Stimulated activated CD8-positive, alpha-beta memory T cell treated with anti-CD3 and anti-CD28 coated beads, Interleukin-12 subunit alpha, Interleukin-12 subunit beta, amount 100 ng/mL, for 24 hours (primary cell): ENCODE results near the gene ZNF512B.
"Not testable (repeated sequence)": the region's sequence is repeated elsewhere in the genome, so short reads cannot be mapped to it uniquely, and the experiment has no call there.

ENCODE experiments used
- DNase-seq: peaks from one replicate; pipeline ENCODE4 v3.0.0-alpha.2; 2020; ENCODE audit errors: extremely low read depth

Gene ZNF512B

DNA sequence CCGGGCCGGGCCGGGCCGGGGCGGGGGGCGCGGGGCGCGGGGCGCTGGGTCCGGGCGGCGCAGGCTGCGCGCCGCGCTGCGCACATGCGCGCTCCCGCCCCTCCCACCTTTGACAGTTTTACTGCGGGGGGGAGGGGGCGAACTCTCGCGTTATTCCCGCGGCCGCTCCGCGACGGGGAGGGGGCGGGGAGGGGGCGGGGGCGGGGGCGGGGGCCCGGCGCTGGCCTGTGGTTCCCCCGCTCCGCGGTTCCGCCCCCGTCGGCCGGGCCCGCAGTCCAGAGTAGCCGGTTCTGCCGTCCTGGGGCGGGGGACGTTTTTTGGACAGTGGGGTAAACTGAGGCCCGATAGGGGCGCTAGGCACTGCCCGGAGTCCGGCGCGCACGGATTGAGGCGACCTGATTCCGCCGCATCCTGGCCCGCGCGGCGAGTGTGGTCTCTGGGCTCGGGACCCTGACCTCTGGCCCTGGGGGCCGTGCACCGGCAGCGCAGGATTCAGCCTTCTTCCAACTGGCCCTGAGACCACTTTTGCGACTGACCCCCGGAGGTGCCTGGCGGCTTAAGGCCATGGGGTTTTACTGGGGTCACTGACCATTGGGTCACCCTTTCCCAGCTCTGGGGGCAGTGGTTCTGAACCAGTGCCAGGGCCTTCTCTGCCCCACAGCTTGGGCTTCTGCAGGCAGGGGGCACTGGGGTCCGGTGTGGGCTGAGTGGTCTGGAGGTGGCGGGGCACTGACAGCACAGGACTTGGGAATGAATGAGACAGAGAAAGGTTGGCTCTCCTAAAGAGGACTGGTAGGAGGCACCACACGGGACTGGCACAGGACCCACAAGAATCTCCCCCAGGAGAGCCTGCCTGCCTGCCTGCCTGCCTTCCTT is at the start of gene ZNF512B:
TSS of gene ZNF512B (minus strand) at position 93 of the 876 bp plus-strand sequence. CDS start 1,980 bp downstream, outside the sequence.
- no peak for DNase-seq

DNA sequence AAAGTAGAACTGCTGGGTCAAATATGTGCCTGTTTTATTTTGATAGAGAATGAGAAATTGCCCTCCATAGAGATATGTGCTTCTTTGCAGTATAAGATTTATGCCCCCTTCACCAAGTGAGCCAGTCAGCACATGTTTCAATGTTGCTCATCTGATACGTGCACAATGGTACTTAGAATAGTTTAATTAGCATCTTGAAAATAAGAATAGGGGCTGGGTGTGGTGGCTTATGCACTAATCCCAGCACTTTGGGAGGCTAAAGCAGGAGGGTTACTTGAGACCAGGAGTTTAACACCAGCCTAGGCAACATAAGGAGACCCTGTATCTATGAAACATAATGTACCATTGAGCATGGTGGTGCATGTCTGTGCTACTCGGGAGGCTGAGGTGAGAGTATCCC is 45.9 kb upstream of the ZNF512B start:
- DNase-seq = no peak

DNA sequence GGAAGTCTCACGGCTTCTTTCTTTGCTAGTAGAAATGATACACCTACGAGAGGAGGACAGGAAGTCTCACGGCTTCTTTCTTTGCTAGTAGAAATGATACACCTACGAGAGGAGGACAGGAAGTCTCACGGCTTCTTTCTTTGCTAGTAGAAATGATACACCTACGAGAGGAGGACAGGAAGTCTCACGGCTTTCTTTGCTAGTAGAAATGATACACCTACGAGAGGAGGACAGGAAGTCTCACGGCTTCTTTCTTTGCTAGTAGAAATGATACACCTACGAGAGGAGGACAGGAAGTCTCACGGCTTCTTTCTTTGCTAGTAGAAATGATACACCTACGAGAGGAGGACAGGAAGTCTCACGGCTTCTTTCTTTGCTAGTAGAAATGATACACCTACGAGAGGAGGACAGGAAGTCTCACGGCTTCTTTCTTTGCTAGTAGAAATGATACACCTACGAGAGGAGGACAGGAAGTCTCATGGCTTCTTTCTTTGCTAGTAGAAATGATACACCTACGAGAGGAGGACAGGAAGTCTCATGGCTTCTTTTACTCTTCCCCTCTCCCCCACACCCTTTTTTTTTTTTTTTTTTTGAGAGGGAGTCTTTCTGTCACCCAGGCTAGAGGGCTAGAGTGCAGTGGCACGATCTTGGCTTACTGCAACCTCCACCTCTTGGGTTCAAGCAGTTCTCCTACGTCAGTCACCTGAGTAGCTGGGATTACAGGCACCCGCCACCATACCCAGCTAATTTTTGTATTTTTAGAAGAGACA is 42.8 kb upstream of the ZNF512B start:
- not testable (repeated sequence) for DNase-seq

GRCh38 chr20:64011366-64011779 is 41.6 kb upstream of the ZNF512B start:
- DNase-seq = no peak

DNA sequence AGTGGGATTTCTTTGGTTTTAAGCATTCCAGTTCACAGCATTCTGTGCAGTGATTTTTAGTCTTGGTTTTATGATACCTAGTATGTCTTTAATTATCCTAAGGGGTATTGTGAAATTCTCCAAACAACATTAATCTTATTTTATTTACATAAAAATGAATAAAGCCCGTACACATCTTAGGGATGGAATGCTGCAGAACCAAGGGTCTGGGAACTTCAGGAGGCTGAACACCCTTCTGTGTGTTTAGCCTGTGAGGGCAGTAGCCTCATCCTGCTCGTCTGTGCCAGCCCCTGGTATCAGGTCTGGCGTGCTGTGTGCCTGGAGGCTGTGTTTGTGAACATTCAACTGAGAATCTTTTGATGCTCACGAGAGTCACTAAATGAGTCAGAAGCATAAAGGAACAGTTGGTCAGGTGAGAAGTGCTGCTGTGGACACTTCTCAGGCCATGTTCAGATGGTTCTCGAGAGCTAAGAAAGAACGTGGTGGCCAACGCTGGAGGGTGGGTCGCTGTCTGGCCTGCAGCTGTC is 41.0 kb upstream of the ZNF512B start:
- DNase-seq = no peak

- no peak for DNase-seq
These were observed 40.2 kb upstream of the ZNF512B start for GRCh38 chr20:64009811-64010387.

DNA sequence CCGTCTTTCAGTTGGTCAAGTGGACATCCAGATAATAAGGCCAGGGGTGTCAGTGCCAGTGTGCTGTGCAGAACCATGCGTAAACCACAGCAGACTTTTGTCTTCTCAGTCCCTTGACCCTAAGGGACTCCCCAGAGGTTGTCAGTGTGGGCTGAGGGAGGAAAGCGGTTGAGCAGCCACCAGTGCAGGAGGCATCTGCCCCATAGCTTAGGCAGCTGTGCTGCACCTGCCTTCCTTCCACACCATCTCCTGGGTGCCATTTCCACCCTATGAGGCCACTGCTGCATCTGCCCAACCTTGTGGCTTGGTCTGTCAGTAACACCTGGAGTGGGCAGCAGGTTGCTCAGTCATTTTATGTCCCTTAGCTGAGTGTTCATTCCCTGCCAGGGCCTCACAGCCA is 37.2 kb upstream of the ZNF512B start:
- no peak for DNase-seq

GRCh38 chr20:64006490-64006889 is 36.8 kb upstream of the ZNF512B start:
- DNase-seq = no peak

DNA sequence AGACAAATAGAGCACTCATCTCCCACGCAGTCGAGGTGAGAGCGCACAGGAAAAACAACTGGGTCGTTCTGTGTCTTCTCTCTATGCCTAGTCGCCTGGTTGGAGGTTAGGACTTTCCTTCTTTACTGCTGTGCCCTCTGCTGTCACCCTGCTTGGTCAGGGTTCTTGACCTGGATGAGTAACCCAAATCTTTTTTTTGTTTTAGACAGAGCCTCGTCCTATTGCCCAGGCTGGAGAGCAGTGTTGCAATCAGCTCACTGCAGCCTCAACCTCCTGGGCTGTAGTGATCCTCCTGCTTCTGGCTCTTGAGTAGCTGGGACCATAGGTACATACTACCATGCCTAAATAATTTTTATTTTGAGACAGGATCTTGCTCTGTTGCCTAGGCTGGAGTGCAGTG is 35.7 kb upstream of the ZNF512B start:
- DNase-seq = no peak

- DNase-seq = no peak
These were observed 34.4 kb upstream of the ZNF512B start for GRCh38 chr20:64003960-64004725.

GRCh38 chr20:64001607-64002011 is 31.9 kb upstream of the ZNF512B start:
- no peak for DNase-seq

DNA sequence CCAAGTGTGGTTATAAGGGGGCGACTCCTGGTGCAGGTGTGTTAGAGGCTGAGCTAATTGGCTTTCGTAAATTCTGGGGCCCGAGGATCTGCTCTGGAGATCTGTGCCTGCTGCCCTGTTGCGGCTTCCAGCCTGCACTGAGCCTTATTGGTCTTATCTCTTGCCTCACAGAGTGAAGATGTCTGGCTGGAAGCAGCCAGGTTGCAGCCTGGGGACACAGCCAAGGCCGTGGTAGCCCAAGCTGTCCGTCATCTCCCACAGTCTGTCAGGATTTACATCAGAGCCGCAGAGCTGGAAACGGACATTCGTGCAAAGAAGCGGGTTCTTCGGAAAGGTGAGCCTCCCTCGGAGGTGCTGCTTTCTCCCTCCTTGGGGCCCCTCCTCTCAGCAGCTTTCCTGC is 31.2 kb upstream of the ZNF512B start:
- no peak for DNase-seq

- no peak for DNase-seq
These were observed 13.2 kb upstream of the ZNF512B start for GRCh38 chr20:63982937-63983336.

- DNase-seq = peak; percentile 89
These were observed 11.3 kb upstream of the ZNF512B start, which contains the start of gene PRPF6 for GRCh38 chr20:63980806-63981728. TSS of gene PRPF6 (plus strand) at chr20:63981132. CDS start at chr20:63981246, 114 bp downstream.

GRCh38 chr20:63980317-63980805 is 10.6 kb upstream of the ZNF512B start:
- no peak for DNase-seq

DNA sequence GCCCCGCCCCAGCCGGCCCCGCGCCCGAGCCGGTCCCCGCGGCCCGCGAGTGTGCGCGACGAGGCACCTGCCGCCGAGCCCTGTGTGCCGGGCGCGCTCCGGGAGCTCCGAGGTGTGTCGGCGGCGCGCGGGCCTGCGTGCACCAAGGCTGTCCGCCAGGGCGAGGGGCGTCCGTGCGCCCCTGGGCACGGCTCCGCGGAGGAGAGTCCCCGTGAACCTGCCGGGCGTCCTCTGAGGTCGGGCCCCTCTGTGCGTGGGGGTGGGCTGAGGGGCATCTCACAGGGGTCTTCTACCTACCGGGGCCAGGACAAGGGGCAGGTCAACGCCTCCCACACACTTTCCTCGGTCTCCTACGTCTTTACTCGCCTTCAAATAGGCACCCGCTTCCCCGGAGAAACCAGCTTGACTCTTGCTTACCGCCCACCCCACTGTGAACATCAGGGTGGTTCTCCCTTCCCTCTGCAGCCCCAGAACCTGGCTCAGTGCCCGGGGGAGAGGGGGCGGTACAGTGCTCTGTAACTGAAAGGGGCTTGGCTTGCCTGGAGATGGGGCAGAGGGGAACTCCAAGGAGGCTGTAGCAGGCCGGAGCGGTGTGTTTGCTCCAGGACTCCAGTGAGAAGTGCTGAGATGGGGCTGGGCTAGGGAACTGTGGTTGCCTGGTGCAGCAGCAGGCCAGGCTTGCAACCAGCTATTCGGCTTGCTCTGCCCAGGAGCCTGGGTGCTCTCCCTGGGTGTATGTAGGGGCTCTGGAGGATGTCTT is 10.0 kb upstream of the ZNF512B start, which contains the start of gene SAMD10:
TSS of gene SAMD10 (minus strand) at position 86 of the 760 bp plus-strand sequence. CDS start 175 bp downstream, outside the sequence.
- DNase-seq = peak; percentile 78

- no peak for DNase-seq
These were observed 9.5 kb upstream of the ZNF512B start for GRCh38 chr20:63979229-63979556.

DNA sequence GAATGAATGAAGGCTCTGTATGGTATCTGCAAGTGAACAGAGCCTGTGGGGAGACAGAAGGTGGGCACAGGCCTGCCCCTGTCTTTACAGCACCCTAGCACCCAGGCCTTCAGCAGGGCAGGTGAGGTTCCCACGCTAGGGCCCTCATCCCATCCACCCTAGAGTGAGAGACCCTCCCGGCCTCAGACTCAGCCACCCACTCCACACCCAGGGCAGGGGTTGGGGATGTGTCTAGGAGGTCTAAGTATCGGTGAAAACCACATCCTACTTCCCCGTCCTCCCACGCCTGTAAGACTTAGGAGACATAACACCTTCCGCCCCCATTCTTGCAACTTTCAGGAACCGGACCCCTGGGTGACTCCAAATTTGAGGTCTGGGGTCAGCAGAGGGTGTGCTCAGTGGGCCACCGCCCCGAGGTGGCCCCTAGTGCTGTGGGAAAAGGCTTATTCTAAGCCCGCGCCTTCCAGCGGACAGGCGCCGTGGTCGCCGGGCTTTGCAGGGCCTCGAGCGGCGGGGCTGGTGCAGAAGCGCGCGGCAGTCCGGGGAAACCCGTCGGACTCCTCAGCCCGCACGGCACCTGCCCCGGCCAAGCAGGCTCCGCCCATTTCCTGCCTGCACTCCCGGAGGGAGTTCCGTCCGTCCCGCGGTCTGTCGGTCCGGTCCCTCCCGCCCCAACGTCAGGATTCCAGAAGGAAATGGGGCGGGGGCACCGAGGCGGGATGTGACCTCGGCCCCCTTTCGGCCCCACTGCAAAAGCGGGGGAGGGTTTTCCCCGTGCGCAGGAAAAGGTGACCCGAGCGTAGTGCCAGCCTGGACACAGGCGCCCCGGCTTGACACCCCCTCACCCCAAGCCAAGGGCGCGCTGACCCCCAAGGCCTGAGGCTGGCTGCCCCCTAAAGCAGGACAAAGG is 8.8 kb upstream of the ZNF512B start:
- DNase-seq = no peak
